Activated CD4-positive, alpha-beta memory T cell treated with anti-CD3 and anti-CD28 coated beads for 36 hours (primary cell): ENCODE data around the gene KCTD15. TPM values are rescaled to one million over a fixed set of nuclear protein-coding genes. Genes with fewer than 3 reads are reported as not detected.

Experiments
- CTCF ChIA-PET: fragments of 350-600 bp; sonication (Branson Sonifier 250); formaldehyde crosslinking; loops from one replicate; lab custom pipeline; 2021; ENCODE audit warnings: antibody characterized with exemption, inconsistent platforms; lab: Charles Lee
- POLR2A ChIA-PET: fragments of 350-600 bp; sonication (Branson Sonifier 250); formaldehyde crosslinking; loops from one replicate; lab custom pipeline; 2021; ENCODE audit warnings: antibody characterized with exemption; lab: Charles Lee
- DNase-seq: peaks from one replicate; pipeline ENCODE4 v3.0.0-alpha.2; 2020
- H3K27ac Mint-ChIP-seq: one replicate; pipeline ENCODE4 v1.8.0; 2021; ENCODE audit warnings: mixed read lengths
- H3K27me3 Mint-ChIP-seq: one replicate; pipeline ENCODE4 v1.8.0; 2021; ENCODE audit warnings: mixed read lengths
- H3K36me3 Mint-ChIP-seq: one replicate; pipeline ENCODE4 v1.8.0; 2021; ENCODE audit warnings: mixed read lengths
- H3K4me1 Mint-ChIP-seq: one replicate; pipeline ENCODE4 v1.8.0; 2021; ENCODE audit warnings: low read depth, mixed read lengths
- H3K4me3 Mint-ChIP-seq: one replicate; pipeline ENCODE4 v1.8.0; 2021; ENCODE audit warnings: mild to moderate bottlenecking, mixed read lengths
- H3K9me3 Mint-ChIP-seq: one replicate; pipeline ENCODE4 v1.8.0; 2021; ENCODE audit warnings: mixed read lengths
- intact Hi-C: fragments of 100-400 bp; cut with micrococcal nuclease; formaldehyde crosslinking; loops from one replicate; pipeline ENCODE4 v1.15.1; 2023
- total RNA-seq, 2 experiments: library from RNA; stranded (reverse); gene quantifications; one replicate each; pipeline ENCODE4 v1.2.3, GENCODE V29; 2021

Gene KCTD15
- total RNA-seq, 2 experiments from 2014 or later: 10.2 to 11.8 TPM

DNA sequence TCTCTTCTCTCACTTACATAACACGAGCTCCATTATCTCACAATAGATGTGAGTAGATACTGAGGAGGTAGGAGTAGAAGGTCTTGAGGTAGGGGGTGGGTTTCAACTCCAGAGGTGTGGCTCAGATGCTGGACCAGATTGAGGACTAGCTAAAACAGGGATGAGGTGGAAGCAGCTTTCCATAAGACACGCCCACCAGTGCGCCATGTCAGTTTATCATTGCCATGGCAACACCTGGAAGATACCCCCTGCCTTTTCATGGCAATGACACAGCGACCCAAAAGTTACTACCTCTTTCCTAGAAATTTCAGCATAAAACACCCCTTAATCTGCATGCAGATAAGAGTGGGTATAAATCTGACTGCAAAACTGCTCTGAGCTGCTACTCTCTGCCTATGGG, 44.1 kb downstream of the KCTD15 start:
- ChIA-PET CTCF (interaction anchor here (2.6 kb wide), 1 partner anchor 63 kb away, joined by 7 read pairs; no protein-coding TSS in a partner anchor), POLR2A (no interaction called here)
- peaks cover 5% of the 10 kb centered on the region for H3K9me3 Mint-ChIP-seq
- DNase-seq: no peak
- intact Hi-C loops: no loop called here
- H3K36me3 Mint-ChIP-seq: no peaks in the 10 kb centered on the region
- H3K4me1 Mint-ChIP-seq: no peaks in the 10 kb centered on the region
- no peak overlapping the region for H3K4me3 Mint-ChIP-seq
- H3K27me3 Mint-ChIP-seq: peaks cover 20% of the 10 kb centered on the region
- no peak overlapping the region for H3K27ac Mint-ChIP-seq

GRCh38 chr19:33841685-33842084, 45.0 kb downstream of the KCTD15 start:
- no peak overlapping the region for H3K27ac Mint-ChIP-seq
- no peak overlapping the region for H3K4me3 Mint-ChIP-seq
- no peaks in the 10 kb centered on the region for H3K36me3 Mint-ChIP-seq
- intact Hi-C loops: no loop called here
- peaks cover 5% of the 10 kb centered on the region for H3K9me3 Mint-ChIP-seq
- POLR2A ChIA-PET: no interaction called here
- CTCF ChIA-PET: interaction anchor here (0.7 to 2.6 kb wide), 2 partner anchors 64 to 1049 kb away, joined by 3 to 7 read pairs; no protein-coding TSS in a partner anchor
- H3K27me3 Mint-ChIP-seq: peaks cover 20% of the 10 kb centered on the region
- DNase-seq: no peak
- no peaks in the 10 kb centered on the region for H3K4me1 Mint-ChIP-seq

- peaks cover 5% of the 10 kb centered on the region for H3K9me3 Mint-ChIP-seq
- peaks cover 22% of the 10 kb centered on the region for H3K27me3 Mint-ChIP-seq
- H3K4me3 Mint-ChIP-seq: no peak overlapping the region
- intact Hi-C loops: no loop called here
- ChIA-PET POLR2A (no interaction called here), CTCF (no interaction called here)
- H3K36me3 Mint-ChIP-seq: no peaks in the 10 kb centered on the region
- no peak overlapping the region for H3K27ac Mint-ChIP-seq
- H3K4me1 Mint-ChIP-seq: no peaks in the 10 kb centered on the region
- DNase-seq: no peak
These were observed 47.8 kb downstream of the KCTD15 start for GRCh38 chr19:33844478-33844877.

- ChIA-PET CTCF (no interaction called here), POLR2A (no interaction called here)
- H3K4me3 Mint-ChIP-seq: no peak overlapping the region
- DNase-seq: no peak
- H3K27ac Mint-ChIP-seq: no peak overlapping the region
- H3K4me1 Mint-ChIP-seq: no peaks in the 10 kb centered on the region
- peaks cover 10% of the 10 kb centered on the region for H3K9me3 Mint-ChIP-seq
- peaks cover 18% of the 10 kb centered on the region for H3K27me3 Mint-ChIP-seq
- intact Hi-C loops: no loop called here
- peaks cover 5% of the 10 kb centered on the region for H3K36me3 Mint-ChIP-seq
These were observed 48.8 kb downstream of the KCTD15 start for GRCh38 chr19:33845498-33845897.

- POLR2A ChIA-PET: no interaction called here
These were observed 53.0 kb downstream of the KCTD15 start for GRCh38 chr19:33849551-33850147.

GRCh38 chr19:33859016-33859415, 62.3 kb downstream of the KCTD15 start:
- Mint-ChIP-seq H3K27me3 (no peaks in the 10 kb centered on the region), H3K36me3 (no peaks in the 10 kb centered on the region), H3K4me3 (no peak overlapping the region), H3K4me1 (no peaks in the 10 kb centered on the region), H3K27ac (no peak overlapping the region), H3K9me3 (no peaks in the 10 kb centered on the region)
- CTCF ChIA-PET: interaction anchor here (0.9 kb wide), 1 partner anchor 9 kb away, joined by 4 read pairs; no protein-coding TSS in a partner anchor
- DNase-seq: no peak
- POLR2A ChIA-PET: no interaction called here
- intact Hi-C loops: no loop called here

More at GRCh38 chr19:33849551-33850147, 53.0 kb downstream of the KCTD15 start:
- Mint-ChIP-seq H3K36me3 (peaks cover 6% of the 10 kb centered on the region), H3K9me3 (peaks cover 19% of the 10 kb centered on the region), H3K4me3 (no peak overlapping the region), H3K27ac (no peak overlapping the region), H3K27me3 (peaks cover 4% of the 10 kb centered on the region), H3K4me1 (no peaks in the 10 kb centered on the region)
- CTCF ChIA-PET: no interaction called here
- intact Hi-C loops: no loop called here
- no peak for DNase-seq

DNA sequence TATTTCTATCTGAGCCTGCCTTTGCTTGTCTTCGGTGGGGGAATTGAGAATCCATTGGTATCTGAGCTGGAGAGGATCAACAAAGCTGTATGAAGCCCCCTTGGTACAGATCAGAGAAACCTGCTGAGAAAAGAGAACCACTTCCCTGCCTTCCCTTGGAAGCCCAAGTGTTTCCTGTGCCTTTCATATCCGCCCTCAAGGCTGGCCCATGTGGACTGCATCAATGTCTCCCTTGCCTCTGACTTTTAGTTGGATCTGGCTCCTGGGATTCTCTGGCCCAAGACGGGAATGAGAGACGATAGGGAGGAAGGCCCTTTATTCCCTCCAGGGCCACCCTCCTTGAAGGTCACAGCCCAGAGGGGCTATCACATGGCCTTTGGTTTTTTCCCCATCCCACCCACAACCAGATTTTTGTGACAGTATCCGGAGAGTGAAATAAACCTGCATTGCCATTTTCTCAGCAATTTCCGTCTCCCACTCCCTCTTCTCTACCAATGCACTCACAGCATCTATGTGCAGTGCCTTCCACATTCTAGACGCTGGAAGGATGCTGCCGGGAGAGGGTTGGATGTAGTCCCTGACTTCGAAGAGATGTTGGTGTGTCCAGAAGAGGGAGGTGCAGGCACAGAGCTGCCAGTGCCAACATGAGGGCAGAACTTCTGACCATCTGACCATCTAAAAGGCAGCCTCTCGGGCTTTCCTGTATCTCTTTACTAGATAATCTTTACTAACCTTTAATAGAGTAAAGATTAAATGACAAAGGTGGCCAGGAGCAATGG, 63.8 kb downstream of the KCTD15 start:
- no peak for DNase-seq
- H3K4me1 Mint-ChIP-seq: no peaks in the 10 kb centered on the region
- H3K4me3 Mint-ChIP-seq: no peak overlapping the region
- no peak overlapping the region for H3K27ac Mint-ChIP-seq
- no peaks in the 10 kb centered on the region for H3K36me3 Mint-ChIP-seq
- no peaks in the 10 kb centered on the region for H3K27me3 Mint-ChIP-seq
- CTCF ChIA-PET: interaction anchor here (0.5 kb wide), 1 partner anchor 24 kb away, joined by 3 read pairs; no protein-coding TSS in a partner anchor
- POLR2A ChIA-PET: no interaction called here
- no peaks in the 10 kb centered on the region for H3K9me3 Mint-ChIP-seq
- intact Hi-C loops: no loop called here

DNA sequence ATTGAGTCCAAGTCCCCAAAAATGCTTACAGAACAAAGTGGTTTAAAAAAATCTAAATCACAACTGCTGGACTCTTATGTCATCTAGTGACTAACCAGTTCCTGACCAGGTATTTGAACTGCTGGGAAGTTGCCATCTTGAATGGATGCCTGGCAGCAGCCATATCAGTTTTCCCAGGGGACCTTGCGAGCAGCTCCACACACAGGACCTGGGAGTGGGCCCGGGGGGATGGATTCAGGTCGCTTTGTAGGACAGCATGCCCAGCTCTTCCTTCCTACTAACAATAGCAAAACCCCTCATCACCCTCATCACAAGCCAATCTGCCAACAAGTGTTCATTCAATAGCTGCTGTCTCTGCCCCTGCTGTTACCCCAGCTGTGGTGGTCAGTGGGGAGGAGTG, 65.3 kb downstream of the KCTD15 start:
- Mint-ChIP-seq H3K27ac (no peak overlapping the region), H3K4me1 (no peaks in the 10 kb centered on the region), H3K36me3 (no peaks in the 10 kb centered on the region), H3K27me3 (peaks cover 3% of the 10 kb centered on the region), H3K9me3 (no peaks in the 10 kb centered on the region), H3K4me3 (no peak overlapping the region)
- POLR2A ChIA-PET: no interaction called here
- intact Hi-C loops: no loop called here
- no peak for DNase-seq
- CTCF ChIA-PET: no interaction called here

- ChIA-PET POLR2A (no interaction called here), CTCF (no interaction called here)
- H3K36me3 Mint-ChIP-seq: no peaks in the 10 kb centered on the region
- intact Hi-C loops: no loop called here
- H3K4me1 Mint-ChIP-seq: no peaks in the 10 kb centered on the region
- no peak overlapping the region for H3K4me3 Mint-ChIP-seq
- no peak for DNase-seq
- no peak overlapping the region for H3K27ac Mint-ChIP-seq
- H3K9me3 Mint-ChIP-seq: no peaks in the 10 kb centered on the region
- peaks cover 3% of the 10 kb centered on the region for H3K27me3 Mint-ChIP-seq
These were observed 66.3 kb downstream of the KCTD15 start for GRCh38 chr19:33862981-33863380.

GRCh38 chr19:33863436-33863835, 66.8 kb downstream of the KCTD15 start:
- intact Hi-C loops: no loop called here
- Mint-ChIP-seq H3K36me3 (no peaks in the 10 kb centered on the region), H3K4me3 (no peak overlapping the region), H3K4me1 (no peaks in the 10 kb centered on the region), H3K27ac (no peak overlapping the region), H3K9me3 (no peaks in the 10 kb centered on the region), H3K27me3 (peaks cover 3% of the 10 kb centered on the region)
- ChIA-PET CTCF (no interaction called here), POLR2A (no interaction called here)
- no peak for DNase-seq

DNA sequence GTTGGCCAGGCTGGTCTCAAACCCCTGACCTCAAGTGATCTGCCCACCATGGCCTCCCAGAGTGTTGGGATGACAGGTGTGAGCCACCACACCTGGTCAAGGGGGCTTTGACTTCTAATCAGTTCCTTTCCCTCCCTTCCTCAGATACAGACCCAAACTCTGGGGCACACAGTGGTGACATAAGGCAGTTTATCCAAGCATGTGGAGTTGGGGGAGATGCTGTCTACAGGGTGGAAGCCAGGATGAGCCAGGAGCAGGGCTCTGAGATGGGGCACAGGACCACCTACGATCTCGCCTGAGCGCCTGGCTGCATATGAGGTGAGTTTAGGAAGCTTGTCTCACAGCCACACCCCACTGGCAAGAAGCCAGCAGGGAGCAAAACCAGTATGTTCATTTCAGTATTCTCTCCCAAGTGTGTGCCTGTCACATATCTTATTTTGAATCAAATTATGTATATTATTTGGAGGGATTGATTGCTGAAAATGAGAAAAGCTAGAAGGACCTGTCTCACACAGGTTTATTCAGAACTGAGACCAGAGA, 67.7 kb downstream of the KCTD15 start:
- Mint-ChIP-seq H3K27ac (no peak overlapping the region), H3K27me3 (peaks cover 3% of the 10 kb centered on the region), H3K4me3 (no peak overlapping the region), H3K4me1 (no peaks in the 10 kb centered on the region), H3K36me3 (no peaks in the 10 kb centered on the region), H3K9me3 (no peaks in the 10 kb centered on the region)
- intact Hi-C loops: no loop called here
- ChIA-PET CTCF (no interaction called here), POLR2A (no interaction called here)
- DNase-seq: no peak

- no peak for DNase-seq
- Mint-ChIP-seq H3K36me3 (no peaks in the 10 kb centered on the region), H3K4me3 (no peak overlapping the region), H3K9me3 (no peaks in the 10 kb centered on the region), H3K27me3 (peaks cover 3% of the 10 kb centered on the region), H3K27ac (no peak overlapping the region), H3K4me1 (no peaks in the 10 kb centered on the region)
- intact Hi-C loops: no loop called here
- POLR2A ChIA-PET: no interaction called here
- CTCF ChIA-PET: no interaction called here
These were observed 68.6 kb downstream of the KCTD15 start for GRCh38 chr19:33865306-33865705.
